ENCODE measurements around the gene SAA2.

DNA sequence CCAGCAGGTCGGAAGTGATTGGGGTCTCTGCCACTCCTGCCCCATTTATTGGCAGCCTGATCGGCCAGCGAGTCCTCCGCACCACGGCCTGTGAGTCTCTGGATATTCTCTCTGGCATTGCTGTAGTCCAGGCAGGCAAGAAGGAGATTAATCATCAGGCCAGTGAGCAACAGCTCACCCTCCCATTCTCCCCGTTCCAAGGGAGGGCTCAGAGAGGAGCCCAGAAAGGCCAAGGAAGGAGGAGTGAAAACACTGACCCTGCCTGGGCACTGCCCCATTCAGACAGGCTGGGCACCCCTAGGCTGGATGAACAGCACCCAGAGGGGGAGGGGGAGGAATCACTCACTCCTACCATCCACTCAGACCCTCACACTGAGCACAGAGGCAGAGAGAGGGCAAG lies 3.1 kb downstream of the SAA2 start:
- TF ChIP-seq, protein P1, sequence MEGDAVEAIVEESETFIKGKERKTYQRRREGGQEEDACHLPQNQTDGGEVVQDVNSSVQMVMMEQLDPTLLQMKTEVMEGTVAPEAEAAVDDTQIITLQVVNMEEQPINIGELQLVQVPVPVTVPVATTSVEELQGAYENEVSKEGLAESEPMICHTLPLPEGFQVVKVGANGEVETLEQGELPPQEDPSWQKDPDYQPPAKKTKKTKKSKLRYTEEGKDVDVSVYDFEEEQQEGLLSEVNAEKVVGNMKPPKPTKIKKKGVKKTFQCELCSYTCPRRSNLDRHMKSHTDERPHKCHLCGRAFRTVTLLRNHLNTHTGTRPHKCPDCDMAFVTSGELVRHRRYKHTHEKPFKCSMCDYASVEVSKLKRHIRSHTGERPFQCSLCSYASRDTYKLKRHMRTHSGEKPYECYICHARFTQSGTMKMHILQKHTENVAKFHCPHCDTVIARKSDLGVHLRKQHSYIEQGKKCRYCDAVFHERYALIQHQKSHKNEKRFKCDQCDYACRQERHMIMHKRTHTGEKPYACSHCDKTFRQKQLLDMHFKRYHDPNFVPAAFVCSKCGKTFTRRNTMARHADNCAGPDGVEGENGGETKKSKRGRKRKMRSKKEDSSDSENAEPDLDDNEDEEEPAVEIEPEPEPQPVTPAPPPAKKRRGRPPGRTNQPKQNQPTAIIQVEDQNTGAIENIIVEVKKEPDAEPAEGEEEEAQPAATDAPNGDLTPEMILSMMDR (IDR thresholded peaks at IDR 0.05) = no peak
- TF ChIP-seq EP300 (IDR thresholded peaks at IDR 0.05) (no peak), POLR2A (IDR thresholded peaks at IDR 0.05; ENCODE audit: low read depth) (no peak)

All from esophagus muscularis mucosa (tissue), 4 donors.